Esophagus squamous epithelium (tissue), 5 donors: Measurements from ENCODE around the gene HMGXB3. TPM values are rescaled to one million over a fixed set of nuclear protein-coding genes. Genes with fewer than 3 reads are reported as not detected.
"Not testable (repeated sequence)": the region's sequence is repeated elsewhere in the genome, so short reads cannot be mapped to it uniquely, and the experiment has no call there.

ENCODE experiments used
- DNase-seq: peaks from one replicate; lab custom pipeline; 2025; lab: John Stamatoyannopoulos, UW
- H3K27ac ChIP-seq, 4 donors: fragments of 200-600 bp; sonication (generic); one replicate each; pipeline ENCODE4 v1.5.1; 2016 to 2019; ENCODE audit warnings: mild to moderate bottlenecking in 1 of 4
- H3K27me3 ChIP-seq, 4 donors: fragments of 200-600 bp; sonication (generic); 1 replicate in 3 of 4; 2 replicates in 1 of 4; pipeline versions ENCODE4 v1.5.1 to v1.6.0; 2017 to 2021; ENCODE audit warnings: antibody characterized with exemption in 1 of 4
- H3K36me3 ChIP-seq, 3 donors: fragments of 200-600 bp; sonication (generic); one replicate each; pipeline ENCODE4 v1.5.1; 2016 to 2019
- H3K4me1 ChIP-seq, 3 donors: fragments of 200-600 bp; sonication (generic); one replicate each; pipeline ENCODE4 v1.5.1; 2017 to 2019
- H3K4me3 ChIP-seq, 4 donors: fragments of 200-600 bp; sonication (generic); 1 replicate in 3 of 4; 2 replicates in 1 of 4; pipeline ENCODE4 v1.5.1; 2016 to 2019; ENCODE audit warnings: mild to moderate bottlenecking in 2 of 4, moderate library complexity in 1 of 4
- H3K9me3 ChIP-seq, 3 donors: fragments of 200-600 bp; sonication (generic); one replicate each; pipeline ENCODE4 v1.5.1; 2016 to 2019
- CTCF ChIP-seq, 6 experiments: fragments of 450-650 bp in 4 of 6; fragments of 200-600 bp in 2 of 6; sonication (generic) in 2 of 6; IDR thresholded peaks; one replicate each; pipeline ENCODE4 v1.5.1; 2016 to 2019; ENCODE audit warnings: antibody characterized with exemption in 6 of 6, mild to moderate bottlenecking in 4 of 6, moderate library complexity in 4 of 6
- POLR2A ChIP-seq, 4 donors: fragments of 450-650 bp; IDR thresholded peaks; one replicate each; pipeline ENCODE4 v1.6.1; 2017; ENCODE audit warnings: antibody characterized with exemption in 4 of 4, mild to moderate bottlenecking in 4 of 4, moderate library complexity in 3 of 4
- WGBS, 2 donors: methylation state at CpG; one replicate each; pipeline ENCODE4 v1.1.5; 2018; 5-methylcytosine and 5-hydroxymethylcytosine counted together
- intact Hi-C: fragments of 100-400 bp; cut with DNase I; formaldehyde crosslinking; loops from one replicate; pipeline ENCODE4 v1.15.0; 2022
- total RNA-seq, 4 donors: library from RNA; depleted of rRNA; stranded (reverse); fragments of >200 nt; gene quantifications; one replicate each; pipeline ENCODE4 v1.1.0, GENCODE V29; 2016
- donor health status: DM: yes; HTN: yes; CAD: no.

The HMGXB3 gene
- total RNA-seq, 4 donors from 2014 or later = 12.4 to 26.3 (median 20.5) TPM

GRCh38 chr5:150044712-150045111, 44.2 kb downstream of the HMGXB3 start:
- no peak overlapping the region for H3K27ac ChIP-seq
- no peak overlapping the region for H3K4me3 ChIP-seq
- TF ChIP-seq POLR2A (IDR thresholded peaks at IDR 0.05) = no peak
- TF ChIP-seq CTCF (IDR thresholded peaks at IDR 0.05) = no peak
- no peaks in the 10 kb centered on the region for H3K9me3 ChIP-seq
- intact Hi-C loops = no loop called here
- no peaks in the 10 kb centered on the region for H3K27me3 ChIP-seq
- WGBS, 2 donors = 75 to 86% methylated on average over 7 of the region's 7 CpGs
- H3K4me1 ChIP-seq = peaks cover 0 to 16% (median 7%) of the 10 kb centered on the region in 3 donors
- H3K36me3 ChIP-seq = peaks cover 28 to 100% (median 35%) of the 10 kb centered on the region in 3 donors
- no peak for DNase-seq

- no peaks in the 10 kb centered on the region for H3K9me3 ChIP-seq
- peaks cover 0 to 22% (median 7%) of the 10 kb centered on the region in 3 donors for H3K4me1 ChIP-seq
- H3K27ac ChIP-seq = no peak overlapping the region
- DNase-seq = no peak
- no peak overlapping the region for H3K4me3 ChIP-seq
- peaks cover 33 to 100% (median 43%) of the 10 kb centered on the region in 3 donors for H3K36me3 ChIP-seq
- WGBS, 2 donors = 93 to 97% methylated on average over 5 to 6 of the region's 6 CpGs
- no peaks in the 10 kb centered on the region for H3K27me3 ChIP-seq
- intact Hi-C loops = no loop called here
- TF ChIP-seq CTCF (IDR thresholded peaks at IDR 0.05) = peak in 1 of 6 experiments; percentile 31
- no peak for TF ChIP-seq POLR2A (IDR thresholded peaks at IDR 0.05)
Measured at GRCh38 chr5:150045549-150045948, 45.0 kb downstream of the HMGXB3 start.

GRCh38 chr5:150046031-150046430, 45.5 kb downstream of the HMGXB3 start:
- no peak overlapping the region for H3K27ac ChIP-seq

GRCh38 chr5:150050172-150050811, 49.8 kb downstream of the HMGXB3 start:
- 81 to 82% methylated on average over 5 to 14 of the region's 14 CpGs for WGBS, 2 donors

More at GRCh38 chr5:150046031-150046430, 45.5 kb downstream of the HMGXB3 start:
- peaks cover 0 to 27% (median 7%) of the 10 kb centered on the region in 3 donors for H3K4me1 ChIP-seq
- H3K36me3 ChIP-seq = peaks cover 32 to 100% (median 46%) of the 10 kb centered on the region in 3 donors
- TF ChIP-seq CTCF (IDR thresholded peaks at IDR 0.05) = no peak
- TF ChIP-seq POLR2A (IDR thresholded peaks at IDR 0.05) = no peak
- 97 to 98% methylated on average over 6 of the region's 6 CpGs for WGBS, 2 donors
- intact Hi-C loops = no loop called here
- no peaks in the 10 kb centered on the region for H3K27me3 ChIP-seq
- H3K4me3 ChIP-seq = no peak overlapping the region
- no peak for DNase-seq
- H3K9me3 ChIP-seq = no peaks in the 10 kb centered on the region

GRCh38 chr5:150051657-150052195, 51.2 kb downstream of the HMGXB3 start:
- H3K27ac ChIP-seq = no peak overlapping the region
- 87 to 88% methylated on average over 15 to 16 of the region's 18 CpGs for WGBS, 2 donors
- no peak for TF ChIP-seq CTCF (IDR thresholded peaks at IDR 0.05)
- intact Hi-C loops = no loop called here
- H3K4me3 ChIP-seq = no peak overlapping the region
- no peak for DNase-seq
- H3K27me3 ChIP-seq = no peaks in the 10 kb centered on the region
- H3K9me3 ChIP-seq = no peaks in the 10 kb centered on the region
- peaks cover 0 to 15% (median 0%) of the 10 kb centered on the region in 3 donors for H3K4me1 ChIP-seq
- peaks cover 41 to 91% (median 52%) of the 10 kb centered on the region in 3 donors for H3K36me3 ChIP-seq

More at GRCh38 chr5:150050172-150050811, 49.8 kb downstream of the HMGXB3 start:
- intact Hi-C loops, H3K27me3 ChIP-seq, DNase-seq, H3K4me3 ChIP-seq, H3K9me3 ChIP-seq: not testable (repeated sequence)
- Histone ChIP-seq H3K36me3 (peaks cover 52 to 100% (median 52%) of the 10 kb centered on the region in 3 donors), H3K4me1 (peaks cover 0 to 15% (median 0%) of the 10 kb centered on the region in 3 donors), H3K27ac (peak overlapping the region in 1 of 4 donors; percentile 14)
